Liver (tissue), 9 donors: ENCODE measurements around the gene ACTL10. TPM values are rescaled to one million over a fixed set of nuclear protein-coding genes. Genes with fewer than 3 reads are reported as not detected.

Experiments used
- DNase-seq: peaks from one replicate; pipeline ENCODE4 v3.0.0-alpha.2; 2017; ENCODE audit warnings: low spot score
- H3K27ac ChIP-seq, 2 donors: one replicate each; pipeline ENCODE4 v1.7.0; 2013; ENCODE audit warnings: inconsistent platforms in 2 of 2, low read length in 2 of 2, control low read depth in 1 of 2, low read depth in 1 of 2, mild to moderate bottlenecking in 1 of 2
- H3K27me3 ChIP-seq, 4 donors: one replicate each; pipeline versions ENCODE4 v1.6.1 to v1.7.0; 2013; ENCODE audit warnings: low read length in 3 of 4, inconsistent platforms in 1 of 4, mild to moderate bottlenecking in 1 of 4, moderate library complexity in 1 of 4; ENCODE audit not compliant: control insufficient read depth in 4 of 4, insufficient read depth in 4 of 4
- H3K36me3 ChIP-seq, 4 donors: one replicate each; pipeline versions ENCODE4 v1.6.1 to v1.7.0; 2013; ENCODE audit warnings: low read length in 3 of 4, mild to moderate bottlenecking in 3 of 4, low read depth in 1 of 4, moderate library complexity in 1 of 4; ENCODE audit not compliant: control insufficient read depth in 4 of 4, insufficient read depth in 3 of 4
- H3K4me1 ChIP-seq, 4 donors: one replicate each; pipeline versions ENCODE4 v1.6.1 to v1.7.0; 2013; ENCODE audit warnings: low read length in 3 of 4, mild to moderate bottlenecking in 3 of 4, moderate library complexity in 1 of 4; ENCODE audit not compliant: control insufficient read depth in 4 of 4, insufficient read depth in 4 of 4
- H3K4me3 ChIP-seq, 3 donors: one replicate each; pipeline versions ENCODE4 v1.6.1 to v1.7.0; 2013; ENCODE audit warnings: low read length in 3 of 3, control low read depth in 1 of 3, low read depth in 1 of 3, mild to moderate bottlenecking in 1 of 3
- H3K9ac ChIP-seq, 2 donors: one replicate each; pipeline ENCODE4 v1.7.0; 2013; ENCODE audit warnings: low read length in 2 of 2, mild to moderate bottlenecking in 2 of 2, moderate library complexity in 2 of 2, control low read depth in 1 of 2, low read depth in 1 of 2
- H3K9me3 ChIP-seq, 4 donors: one replicate each; pipeline versions ENCODE4 v1.6.1 to v1.7.0; 2013; ENCODE audit warnings: low read length in 3 of 4; ENCODE audit not compliant: control insufficient read depth in 4 of 4
- ATF3 ChIP-seq: IDR thresholded peaks from 2 replicates; pipeline ENCODE4 v1.6.1; 2016; ENCODE audit warnings: antibody characterized with exemption
- EGR1 ChIP-seq, 2 donors: IDR thresholded peaks; 2 replicates each; pipeline ENCODE4 v1.6.1; 2016 to 2018; ENCODE audit warnings: antibody characterized with exemption in 2 of 2, low read depth in 2 of 2
- FOXA1 ChIP-seq: IDR thresholded peaks from 2 replicates; pipeline ENCODE4 v1.6.1; 2016; ENCODE audit warnings: antibody characterized with exemption
- FOXA2 ChIP-seq: IDR thresholded peaks from 2 replicates; pipeline ENCODE4 v1.6.1; 2016; ENCODE audit warnings: antibody characterized with exemption
- GABPA ChIP-seq, 2 donors: IDR thresholded peaks in 1 of 2; conservative IDR thresholded peaks in 1 of 2; 2 replicates each; pipeline ENCODE4 v1.6.1; 2016; ENCODE audit warnings: antibody characterized with exemption in 2 of 2, mild to moderate bottlenecking in 1 of 2, moderate library complexity in 1 of 2
- HNF4A ChIP-seq, 2 donors: conservative IDR thresholded peaks; 2 replicates each; pipeline ENCODE4 v1.6.1; 2016; ENCODE audit warnings: antibody characterized with exemption in 2 of 2, mild to moderate bottlenecking in 2 of 2
- HNF4G ChIP-seq: IDR thresholded peaks from 2 replicates; pipeline ENCODE4 v1.6.1; 2016; ENCODE audit warnings: antibody characterized with exemption
- JUND ChIP-seq, 2 donors: IDR thresholded peaks; 2 replicates each; pipeline ENCODE4 v1.6.1; 2016; ENCODE audit warnings: antibody characterized with exemption in 2 of 2
- MAX ChIP-seq: IDR thresholded peaks from 2 replicates; pipeline ENCODE4 v1.6.1; 2016; ENCODE audit warnings: antibody characterized with exemption
- RAD21 ChIP-seq, 2 donors: IDR thresholded peaks; 2 replicates each; pipeline ENCODE4 v1.6.1; 2016; ENCODE audit warnings: antibody characterized with exemption in 2 of 2, mild to moderate bottlenecking in 2 of 2
- RXRA ChIP-seq, 2 donors: IDR thresholded peaks; 2 replicates each; pipeline ENCODE4 v1.6.1; 2017 to 2018; ENCODE audit warnings: antibody characterized with exemption in 2 of 2, mild to moderate bottlenecking in 1 of 2
- SP1 ChIP-seq: IDR thresholded peaks from 2 replicates; pipeline ENCODE4 v1.6.1; 2018; ENCODE audit warnings: antibody characterized with exemption, mild to moderate bottlenecking
- TAF1 ChIP-seq: conservative IDR thresholded peaks from 2 replicates; pipeline ENCODE4 v1.6.1; 2016; ENCODE audit warnings: antibody characterized with exemption, mild to moderate bottlenecking
- WGBS: extraction: QIAGEN DNeasy Blood & Tissue Kit; methylation state at CpG from one replicate; pipeline ENCODE4 v1.1.7; 2013; 5-methylcytosine and 5-hydroxymethylcytosine counted together
- polyA plus RNA-seq, 2 donors: library from polyadenylated mRNA; stranded (reverse) in 1 of 2; unstranded in 1 of 2; fragments of 200-250 nt in 1 of 2; fragments of >200 nt in 1 of 2; fragmentation: Nextera tagmentation in 1 of 2; extraction: Ambion mirVana in 1 of 2; gene quantifications; one replicate each; pipeline versions ENCODE4 v1.2.1 to v1.2.3, GENCODE V29; 2013 to 2015
- total RNA-seq, 2 donors: library from RNA; depleted of rRNA; stranded (reverse); fragments of >200 nt; gene quantifications; one replicate each; pipeline ENCODE4 v1.2.3, GENCODE V29; 2014
- TF ChIP-seq, protein P1 (sequence below): IDR thresholded peaks from 2 replicates; pipeline ENCODE4 v1.6.1; 2016; ENCODE audit warnings: antibody characterized with exemption
- TF ChIP-seq, protein P2 (sequence below): fragments of 150-350 bp; IDR thresholded peaks from 2 replicates; pipeline ENCODE4 v1.5.1; 2017; ENCODE audit warnings: improper control_type of control experiment, low read depth, low read length; ENCODE audit not compliant: missing input control
- donor health status: healthy.
- donor health status: healthy.
- donor health status: healthy.
- donor health status: healthy.
- donor health status: healthy.

Gene ACTL10
- total and polyA plus RNA-seq, 4 donors = 0.10 to 0.50 (median 0.35) TPM

- no peak for DNase-seq
- no peaks in the 10 kb centered on the region for H3K9me3 ChIP-seq
- peaks cover 1 to 33% (median 18%) of the 10 kb centered on the region in 4 donors for H3K36me3 ChIP-seq
- H3K27me3 ChIP-seq = no peaks in the 10 kb centered on the region
- no peak overlapping the region for H3K4me3 ChIP-seq
- no peak overlapping the region for H3K27ac ChIP-seq
- TF ChIP-seq, protein P1, sequence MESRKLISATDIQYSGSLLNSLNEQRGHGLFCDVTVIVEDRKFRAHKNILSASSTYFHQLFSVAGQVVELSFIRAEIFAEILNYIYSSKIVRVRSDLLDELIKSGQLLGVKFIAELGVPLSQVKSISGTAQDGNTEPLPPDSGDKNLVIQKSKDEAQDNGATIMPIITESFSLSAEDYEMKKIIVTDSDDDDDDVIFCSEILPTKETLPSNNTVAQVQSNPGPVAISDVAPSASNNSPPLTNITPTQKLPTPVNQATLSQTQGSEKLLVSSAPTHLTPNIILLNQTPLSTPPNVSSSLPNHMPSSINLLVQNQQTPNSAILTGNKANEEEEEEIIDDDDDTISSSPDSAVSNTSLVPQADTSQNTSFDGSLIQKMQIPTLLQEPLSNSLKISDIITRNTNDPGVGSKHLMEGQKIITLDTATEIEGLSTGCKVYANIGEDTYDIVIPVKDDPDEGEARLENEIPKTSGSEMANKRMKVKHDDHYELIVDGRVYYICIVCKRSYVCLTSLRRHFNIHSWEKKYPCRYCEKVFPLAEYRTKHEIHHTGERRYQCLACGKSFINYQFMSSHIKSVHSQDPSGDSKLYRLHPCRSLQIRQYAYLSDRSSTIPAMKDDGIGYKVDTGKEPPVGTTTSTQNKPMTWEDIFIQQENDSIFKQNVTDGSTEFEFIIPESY = no peak
- TF ChIP-seq MAX (no peak), JUND (IDR thresholded peaks at IDR 0.05) (no peak), SP1 (no peak), TAF1 (no peak), HNF4G (no peak)
- WGBS = 99% methylated on average over 3 of the region's 3 CpGs
- no peak overlapping the region for H3K9ac ChIP-seq
- peaks cover 0 to 5% (median 0%) of the 10 kb centered on the region in 4 donors for H3K4me1 ChIP-seq
These were observed 31.4 kb upstream of the ACTL10 start for GRCh38 chr20:33635341-33635740.

GRCh38 chr20:33636776-33637175 lies 30.0 kb upstream of the ACTL10 start:
- peaks cover 4 to 35% (median 23%) of the 10 kb centered on the region in 4 donors for H3K36me3 ChIP-seq
- H3K4me3 ChIP-seq = no peak overlapping the region
- DNase-seq = no peak
- peak; percentile 14 to 52 for TF ChIP-seq HNF4A (conservative IDR thresholded peaks at IDR 0.05)
- peak; percentile 16 to 53 for TF ChIP-seq RXRA (IDR thresholded peaks at IDR 0.05)
- peak in 1 of 2 donors; percentile 32 for TF ChIP-seq RAD21 (IDR thresholded peaks at IDR 0.05)
- no peak for TF ChIP-seq ATF3
- TF ChIP-seq FOXA2 = peak; percentile 52
- H3K9ac ChIP-seq = no peak overlapping the region
- 38% methylated on average over 1 of the region's 1 CpG for WGBS
- no peaks in the 10 kb centered on the region for H3K9me3 ChIP-seq
- no peaks in the 10 kb centered on the region for H3K27me3 ChIP-seq
- H3K4me1 ChIP-seq = peaks cover 0 to 5% (median 0%) of the 10 kb centered on the region in 4 donors
- peak overlapping the region in 1 of 2 donors; percentile 46 for H3K27ac ChIP-seq

DNA sequence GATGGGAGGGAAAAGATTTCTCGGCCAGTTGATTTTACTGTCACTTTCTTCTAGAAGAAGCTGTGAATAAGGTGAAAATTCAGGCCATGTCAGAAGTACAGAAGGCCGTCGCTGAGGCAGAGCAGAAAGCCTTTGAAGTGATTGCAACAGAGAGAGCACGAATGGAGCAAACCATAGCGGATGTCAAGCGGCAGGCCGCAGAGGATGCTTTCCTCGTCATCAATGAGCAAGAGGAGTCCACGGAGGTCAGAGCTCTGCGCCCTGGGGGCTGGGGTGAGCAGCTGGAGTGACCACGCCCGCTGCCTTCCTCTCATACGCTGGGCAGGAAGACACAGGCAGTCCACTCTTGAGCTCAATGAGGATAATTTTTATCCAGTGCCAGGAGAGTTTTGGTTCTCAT lies 26.5 kb upstream of the ACTL10 start:
- Histone ChIP-seq H3K9me3 (no peaks in the 10 kb centered on the region), H3K4me3 (no peak overlapping the region), H3K36me3 (peaks cover 6 to 47% (median 32%) of the 10 kb centered on the region in 4 donors), H3K4me1 (peaks cover 0 to 5% (median 2%) of the 10 kb centered on the region in 4 donors), H3K27me3 (no peaks in the 10 kb centered on the region), H3K27ac (no peak overlapping the region), H3K9ac (no peak overlapping the region)
- TF ChIP-seq HNF4G (no peak), EGR1 (IDR thresholded peaks at IDR 0.05; ENCODE audit: low read depth in 2 of 2) (no peak), RXRA (IDR thresholded peaks at IDR 0.05) (no peak), TAF1 (no peak), SP1 (no peak), JUND (IDR thresholded peaks at IDR 0.05) (no peak), MAX (no peak), HNF4A (conservative IDR thresholded peaks at IDR 0.05) (no peak), GABPA (IDR thresholded peaks at IDR 0.05 in 1 of 2, conservative IDR thresholded peaks at IDR 0.05 in 1 of 2) (no peak), FOXA1 (no peak), ATF3 (no peak)
- TF ChIP-seq, protein P2, sequence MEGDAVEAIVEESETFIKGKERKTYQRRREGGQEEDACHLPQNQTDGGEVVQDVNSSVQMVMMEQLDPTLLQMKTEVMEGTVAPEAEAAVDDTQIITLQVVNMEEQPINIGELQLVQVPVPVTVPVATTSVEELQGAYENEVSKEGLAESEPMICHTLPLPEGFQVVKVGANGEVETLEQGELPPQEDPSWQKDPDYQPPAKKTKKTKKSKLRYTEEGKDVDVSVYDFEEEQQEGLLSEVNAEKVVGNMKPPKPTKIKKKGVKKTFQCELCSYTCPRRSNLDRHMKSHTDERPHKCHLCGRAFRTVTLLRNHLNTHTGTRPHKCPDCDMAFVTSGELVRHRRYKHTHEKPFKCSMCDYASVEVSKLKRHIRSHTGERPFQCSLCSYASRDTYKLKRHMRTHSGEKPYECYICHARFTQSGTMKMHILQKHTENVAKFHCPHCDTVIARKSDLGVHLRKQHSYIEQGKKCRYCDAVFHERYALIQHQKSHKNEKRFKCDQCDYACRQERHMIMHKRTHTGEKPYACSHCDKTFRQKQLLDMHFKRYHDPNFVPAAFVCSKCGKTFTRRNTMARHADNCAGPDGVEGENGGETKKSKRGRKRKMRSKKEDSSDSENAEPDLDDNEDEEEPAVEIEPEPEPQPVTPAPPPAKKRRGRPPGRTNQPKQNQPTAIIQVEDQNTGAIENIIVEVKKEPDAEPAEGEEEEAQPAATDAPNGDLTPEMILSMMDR = no peak
- TF ChIP-seq, protein P1 = no peak
- WGBS = 83% methylated on average over 13 of the region's 13 CpGs
- DNase-seq = no peak
